ENCODE measurements around the gene LMX1A. TPM values are rescaled to one million over a fixed set of nuclear protein-coding genes. Genes with fewer than 3 reads are reported as not detected.

LMX1A gene
- total RNA-seq, 2 donors from 2014 or later: 0.09 TPM; not detected in 1

DNA sequence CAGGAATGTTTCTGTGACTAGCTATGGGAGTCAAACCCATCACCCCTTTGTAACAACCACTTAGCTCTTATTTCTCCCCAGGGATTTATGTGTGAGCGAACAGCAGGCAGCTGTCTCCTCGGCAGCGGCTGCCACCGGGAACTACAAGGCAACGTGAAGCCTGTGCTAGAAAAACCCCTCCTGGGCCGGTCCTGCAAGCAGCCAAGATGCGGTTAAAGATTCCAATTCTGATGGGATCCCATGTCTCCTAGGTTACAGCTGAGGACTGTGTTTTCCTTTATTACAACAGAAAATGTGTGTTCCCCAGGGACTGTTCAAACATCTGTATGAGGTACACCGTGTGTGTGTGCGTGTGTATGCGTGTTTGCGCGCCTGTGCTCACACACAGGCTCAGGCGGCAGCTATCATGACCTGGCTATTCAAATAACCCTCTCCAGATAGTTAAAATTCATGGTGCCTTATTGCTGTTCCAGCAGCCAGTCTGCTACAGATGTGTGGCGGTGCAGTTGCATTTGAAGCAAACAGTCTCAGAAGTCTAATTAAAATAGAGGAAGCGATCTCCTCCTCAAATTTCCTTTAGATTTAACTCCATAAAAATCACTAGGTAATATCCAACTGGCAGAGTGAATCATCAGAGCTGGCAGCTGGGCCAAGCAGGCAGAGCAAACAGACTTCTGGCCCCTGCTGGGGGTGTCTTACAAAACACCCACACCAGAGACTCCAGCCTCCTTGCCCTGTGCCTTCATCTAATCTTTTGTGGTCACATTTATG, 68.0 kb downstream of the LMX1A start:
- intact Hi-C loops (cut with DNase I): no loop called here
- DNase-seq: no peak
- peak in 1 of 2 donors; percentile 44 for ATAC-seq

DNA sequence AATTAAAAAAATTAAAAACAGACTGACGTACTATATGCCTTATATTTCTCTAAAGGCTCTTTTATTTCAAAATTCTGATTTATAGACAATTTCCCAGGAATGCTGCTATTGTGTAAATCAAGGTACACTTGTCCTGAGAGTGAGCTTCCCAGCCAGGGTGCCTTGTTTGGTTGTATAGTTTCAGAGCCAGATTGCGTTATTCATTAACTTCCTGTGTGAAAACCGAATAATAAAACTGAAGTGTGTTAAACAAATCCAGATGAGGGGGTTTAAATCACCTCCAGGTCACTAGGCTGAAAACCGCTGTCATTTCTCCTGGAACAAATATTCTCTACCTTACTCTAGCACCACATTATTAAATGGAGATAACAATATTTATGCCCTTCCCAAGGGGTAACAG, 68.7 kb downstream of the LMX1A start:
- intact Hi-C loops (cut with DNase I): no loop called here
- ATAC-seq (no peak), DNase-seq (no peak)

DNA sequence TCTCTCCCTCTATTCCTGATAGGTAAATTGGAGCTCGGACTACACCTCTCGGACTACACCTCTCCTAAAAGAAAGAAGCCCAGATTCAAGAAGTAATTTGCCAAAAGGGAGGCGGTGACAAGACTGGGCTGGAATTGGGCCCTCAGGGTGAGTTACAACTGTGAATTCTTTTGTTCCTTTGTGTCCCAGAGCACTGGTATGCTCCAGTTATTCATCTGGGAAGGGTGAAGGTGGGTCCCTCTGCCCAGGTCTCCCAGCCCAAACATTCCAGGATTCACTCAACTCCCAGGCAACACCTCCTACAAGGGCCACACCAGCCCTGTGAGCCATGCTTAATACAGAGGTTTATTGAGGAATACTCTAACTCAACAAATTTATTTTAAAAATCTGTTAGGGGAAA, 69.2 kb downstream of the LMX1A start:
- intact Hi-C loops (cut with DNase I): no loop called here
- DNase-seq: no peak

DNA sequence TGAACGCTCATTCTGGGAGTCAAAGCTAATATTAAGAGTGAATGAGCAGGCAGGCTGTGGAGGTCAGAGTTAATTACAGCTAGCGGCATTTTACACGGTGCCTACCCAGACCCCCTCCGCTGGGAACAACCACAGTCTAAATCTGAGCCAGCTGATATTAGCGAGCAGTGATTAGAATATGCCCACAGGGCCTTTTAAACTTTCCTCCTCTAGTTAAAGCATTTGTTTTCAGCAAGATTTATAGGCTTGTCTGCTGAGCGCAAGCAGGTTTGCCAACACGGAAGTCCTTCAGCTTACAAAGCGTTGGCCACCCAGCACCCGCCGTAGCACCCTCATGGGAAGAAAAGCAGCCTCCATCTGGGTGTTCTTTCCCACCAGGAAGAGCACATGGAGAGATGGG, 72.1 kb downstream of the LMX1A start:
- ATAC-seq (no peak), DNase-seq (no peak)
- intact Hi-C loops (cut with DNase I): no loop called here

More for the DNA sequence above, 69.2 kb downstream of the LMX1A start:
- no peak for ATAC-seq

DNA sequence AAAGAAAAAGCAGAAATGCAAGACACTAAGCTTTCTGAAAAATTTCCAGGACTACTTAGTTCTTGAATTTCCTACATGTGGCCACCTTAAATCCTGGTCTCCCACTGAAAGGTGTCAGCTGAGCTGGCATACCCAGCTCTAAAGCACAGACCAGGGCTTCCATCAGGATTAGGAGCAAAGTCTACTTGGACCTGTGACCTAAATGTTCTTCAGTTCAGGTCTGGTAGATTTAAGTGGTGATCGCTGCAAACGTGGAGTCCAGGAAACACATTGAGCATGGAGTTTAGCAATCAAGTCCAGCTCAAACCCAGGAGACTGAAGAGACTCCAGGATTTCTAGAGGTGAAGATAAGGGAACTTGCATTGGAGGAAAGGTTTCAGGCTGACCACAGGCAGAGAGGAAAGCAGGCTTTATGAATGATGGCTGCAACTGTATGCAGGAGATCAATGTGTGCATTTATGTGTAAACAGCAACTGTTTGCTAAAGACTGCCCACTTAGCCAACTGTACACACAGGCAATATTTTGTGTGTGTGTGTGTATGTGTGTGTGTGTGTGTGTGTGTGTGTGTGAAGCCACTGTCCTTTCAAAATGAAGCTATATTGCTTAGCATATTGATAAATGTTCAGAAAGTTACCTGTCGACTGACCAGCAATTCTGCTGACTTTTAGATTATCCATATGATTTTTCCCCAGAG, 75.2 kb downstream of the LMX1A start:
- no peak for DNase-seq
- no peak for ATAC-seq
- intact Hi-C loops (cut with DNase I): no loop called here

DNA sequence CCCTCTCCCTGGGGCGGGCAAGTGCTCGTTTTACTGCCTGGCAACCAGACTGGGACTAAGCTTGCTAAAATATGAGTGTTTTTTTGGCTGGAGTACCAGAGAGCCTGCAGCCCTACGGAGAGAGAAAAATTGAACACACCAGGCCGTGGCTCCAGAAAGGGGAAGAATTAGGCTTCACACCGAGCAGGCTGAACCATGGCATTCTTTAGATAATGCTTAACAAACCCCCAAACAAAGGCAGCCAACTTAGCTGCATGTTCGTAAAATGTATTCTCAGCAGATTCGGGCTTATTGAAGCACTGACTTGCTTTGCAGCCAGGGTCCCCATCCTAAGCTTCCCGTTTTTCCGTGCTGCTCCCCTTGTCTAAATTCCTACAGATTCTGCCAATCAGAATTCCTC, 76.6 kb downstream of the LMX1A start:
- DNase-seq: no peak
- ATAC-seq: no peak
- intact Hi-C loops (cut with DNase I): no loop called here

DNA sequence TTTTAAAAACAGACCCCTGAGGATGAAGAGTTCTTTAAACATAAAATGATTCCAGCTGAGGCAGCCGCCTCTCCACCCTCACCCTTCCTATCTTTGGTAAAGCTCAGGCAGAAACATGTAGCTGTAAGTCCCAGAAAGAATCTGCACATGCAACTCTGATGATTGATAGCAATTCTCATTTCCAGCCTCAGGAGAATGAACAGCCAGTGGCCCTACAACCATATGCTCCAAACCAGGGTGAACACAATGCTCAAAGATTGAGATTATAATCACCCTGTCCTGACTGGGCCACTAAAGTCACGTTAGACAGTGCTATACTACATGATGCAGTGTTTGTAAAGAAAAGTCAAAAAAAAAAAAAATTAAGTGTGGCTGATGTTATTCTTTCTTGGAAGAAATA, 80.2 kb downstream of the LMX1A start:
- ATAC-seq: no peak

DNA sequence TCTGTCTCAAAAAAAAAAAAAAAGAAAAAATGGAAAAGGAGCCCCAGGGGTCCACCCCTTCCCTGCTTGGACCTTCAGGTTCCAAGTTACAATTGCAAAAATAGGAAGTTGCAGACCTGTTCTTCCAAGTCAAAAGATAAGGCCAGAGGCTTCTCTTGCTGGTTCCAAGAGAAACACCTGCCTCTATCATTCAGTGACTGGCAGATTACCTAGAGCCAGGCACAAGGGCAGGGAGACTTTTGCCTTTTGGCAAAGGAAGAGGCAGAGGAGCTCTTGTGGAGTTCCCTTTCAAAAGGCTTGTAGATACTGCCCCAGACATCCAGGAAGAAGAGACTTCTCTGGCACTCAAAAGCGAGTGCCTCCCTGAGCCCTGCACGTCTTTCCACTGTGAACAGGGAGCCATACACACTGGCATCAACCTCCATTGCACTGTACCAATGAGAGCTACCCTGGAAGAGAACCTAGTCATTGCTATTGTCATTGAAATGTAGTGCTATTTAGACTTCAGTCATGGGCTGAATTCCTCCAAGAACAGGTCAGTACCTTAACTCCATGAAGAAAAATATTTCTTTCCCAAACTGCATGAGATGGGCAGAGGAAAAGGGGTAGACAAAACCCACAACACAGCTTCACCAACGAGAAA, 91.2 kb downstream of the LMX1A start:
- no peak for ATAC-seq

More for the DNA sequence above, 80.2 kb downstream of the LMX1A start:
- intact Hi-C loops (cut with DNase I): no loop called here
- no peak for DNase-seq

DNA sequence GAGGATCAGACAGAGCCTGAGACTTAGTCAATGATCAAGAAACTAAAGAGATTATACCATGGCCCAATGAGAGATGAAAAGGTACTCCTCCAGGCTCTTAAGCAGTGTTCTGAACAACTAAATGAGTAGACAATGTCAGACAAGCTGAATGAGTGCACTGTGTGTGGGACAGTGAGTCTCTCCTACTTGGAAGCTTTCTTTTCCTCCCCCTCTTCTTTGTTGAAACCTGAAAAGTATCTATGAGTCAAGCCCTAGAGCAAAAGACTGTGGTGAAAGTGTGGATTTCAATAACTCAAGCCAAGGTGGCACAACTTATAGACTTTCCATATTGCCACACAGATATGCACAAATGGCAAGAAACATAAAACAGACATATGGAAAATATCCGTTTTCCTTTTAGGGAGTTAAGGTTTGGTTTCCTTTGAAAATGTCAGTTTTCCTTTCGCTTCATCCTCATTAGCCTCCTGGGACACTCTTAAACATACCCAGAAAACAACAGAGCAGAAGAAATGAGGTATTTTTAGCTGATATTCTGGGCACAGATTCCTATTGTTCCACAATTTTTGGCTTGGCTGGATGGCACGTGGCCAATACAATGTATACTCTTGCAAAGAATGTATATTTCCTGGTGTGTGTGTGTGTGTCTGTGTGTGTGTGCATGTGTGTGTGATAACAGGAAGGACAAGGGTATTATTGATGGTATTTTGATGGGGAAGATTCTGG, 96.6 kb downstream of the LMX1A start:
- DNase-seq: no peak
- ATAC-seq: no peak
- intact Hi-C loops (cut with DNase I): no loop called here

More for the DNA sequence above, 91.2 kb downstream of the LMX1A start:
- no peak for DNase-seq
- intact Hi-C loops (cut with DNase I): no loop called here

DNA sequence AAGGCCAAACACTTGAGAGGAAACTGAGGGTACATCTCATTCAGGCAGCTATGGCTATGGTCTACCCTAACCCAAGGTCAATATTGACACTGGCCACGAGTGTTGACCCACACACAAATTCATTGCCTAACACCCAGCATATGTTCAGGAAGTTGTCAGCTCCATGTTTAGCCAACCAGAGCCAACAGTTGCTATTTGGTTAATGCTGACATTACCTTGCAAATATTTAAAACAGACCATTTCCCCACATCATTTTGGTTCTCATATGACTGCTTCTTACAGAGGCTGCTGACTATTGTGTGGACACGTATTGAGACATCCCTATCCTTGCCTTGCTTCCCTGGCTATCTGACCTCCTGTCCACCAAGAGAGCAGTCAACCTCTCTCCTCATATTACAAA, 97.3 kb downstream of the LMX1A start:
- DNase-seq (no peak), ATAC-seq (no peak)
- intact Hi-C loops (cut with DNase I): no loop called here

DNA sequence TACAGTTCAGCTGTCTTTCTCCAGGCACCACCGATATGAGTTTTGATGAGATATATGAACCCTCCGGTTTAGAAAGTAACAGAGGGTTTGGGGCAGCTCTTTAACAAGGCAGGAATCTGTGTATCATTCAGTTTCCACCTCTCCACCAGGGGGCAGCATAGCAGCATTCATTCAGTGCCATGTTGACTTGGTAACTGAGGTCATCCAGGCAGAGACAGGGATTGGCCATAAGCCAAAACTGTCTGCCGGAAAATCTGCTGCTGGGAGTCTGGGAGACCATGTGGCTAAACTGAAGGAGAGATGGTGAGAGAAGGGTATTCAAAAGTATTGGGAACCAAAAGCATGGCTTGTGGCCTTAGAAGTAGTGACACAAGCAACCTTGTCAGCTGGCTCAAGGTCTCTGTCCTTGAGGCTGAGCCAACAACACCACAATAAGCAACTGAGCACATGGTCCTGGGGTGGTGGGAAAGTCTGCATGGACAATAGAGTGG, 98.5 kb downstream of the LMX1A start:
- ATAC-seq: peak; percentile 63 to 76
- intact Hi-C loops (cut with DNase I): no loop called here
- peak; percentile 50 for DNase-seq

DNA sequence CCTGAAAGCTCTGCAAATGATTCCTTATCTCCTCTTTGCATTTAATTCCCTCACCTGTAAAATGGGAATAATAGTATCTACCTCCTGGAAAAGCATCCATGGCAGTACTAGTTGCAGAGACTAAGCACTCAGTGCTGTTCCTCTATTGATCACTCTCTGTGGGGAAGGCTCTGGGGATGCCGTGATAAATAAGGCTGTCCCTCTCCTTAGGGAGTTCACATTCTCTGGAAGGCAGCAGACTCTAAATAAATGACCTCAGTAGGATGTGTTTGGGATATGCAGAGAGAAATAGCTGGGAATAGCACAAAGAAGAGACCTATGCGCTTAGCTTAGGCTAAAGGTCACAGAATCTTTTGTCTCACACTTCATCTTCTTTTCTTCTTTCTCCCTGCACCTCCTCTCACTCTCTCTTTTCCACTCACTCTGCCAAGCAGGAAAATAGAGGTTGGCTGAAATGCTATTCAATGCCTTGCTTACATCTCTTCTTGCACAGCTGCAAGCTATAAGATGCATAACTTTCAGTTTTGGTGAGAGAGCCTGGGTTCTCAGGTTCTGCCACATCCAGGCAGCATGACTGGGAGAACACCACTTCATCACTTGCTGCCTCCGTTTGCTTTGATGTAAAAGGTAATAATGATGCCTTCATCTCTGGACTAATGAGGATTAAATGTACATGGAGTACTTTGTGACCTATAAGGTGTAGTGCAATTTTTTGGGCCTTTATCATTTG, 101.5 kb downstream of the LMX1A start:
- DNase-seq (no peak), ATAC-seq (no peak)
- intact Hi-C loops (cut with DNase I): no loop called here

DNA sequence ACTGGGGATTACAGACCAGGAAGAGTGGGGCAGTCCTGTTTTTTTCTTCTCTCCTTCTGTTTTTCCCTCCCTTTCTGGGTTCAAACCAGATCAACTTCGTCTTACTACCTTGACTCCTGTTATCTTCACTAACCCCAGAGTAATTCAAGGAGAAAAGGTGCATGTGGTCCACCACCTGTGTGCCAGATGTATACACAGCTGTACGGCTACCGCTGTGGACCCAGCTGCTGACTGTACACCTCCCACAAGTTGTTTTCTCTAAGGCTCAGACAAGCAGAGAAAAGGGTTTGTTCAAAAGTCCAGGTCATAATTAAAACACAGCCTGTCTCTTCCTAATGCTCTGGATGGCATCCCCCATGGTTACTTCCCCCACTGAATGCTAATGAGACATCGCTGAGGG, 102.1 kb downstream of the LMX1A start:
- ATAC-seq (no peak), DNase-seq (no peak)
- intact Hi-C loops (cut with DNase I): no loop called here

DNA sequence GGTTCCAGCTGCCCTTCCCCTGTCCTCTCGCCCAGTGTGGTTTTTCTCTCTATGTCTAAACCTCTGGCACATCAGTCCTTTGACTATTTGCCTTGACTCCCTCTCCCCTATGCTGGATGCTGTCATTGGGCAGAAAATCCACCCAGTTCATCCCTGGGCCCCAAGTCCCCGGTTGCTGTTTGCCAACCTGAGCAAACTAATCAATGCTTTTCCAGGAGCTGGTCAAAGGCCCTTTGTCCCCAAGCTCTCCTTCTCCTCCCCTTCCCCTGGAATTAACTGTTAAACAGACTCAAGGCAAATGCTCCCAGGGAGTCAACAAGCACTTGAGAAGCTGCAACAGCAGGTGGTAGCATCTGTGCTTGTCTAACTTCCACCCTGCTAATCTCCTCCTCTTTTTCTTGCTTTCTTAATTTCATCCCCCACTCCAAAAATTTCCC, 102.7 kb downstream of the LMX1A start:
- ATAC-seq: no peak
- DNase-seq: no peak
- intact Hi-C loops (cut with DNase I): no loop called here

DNA sequence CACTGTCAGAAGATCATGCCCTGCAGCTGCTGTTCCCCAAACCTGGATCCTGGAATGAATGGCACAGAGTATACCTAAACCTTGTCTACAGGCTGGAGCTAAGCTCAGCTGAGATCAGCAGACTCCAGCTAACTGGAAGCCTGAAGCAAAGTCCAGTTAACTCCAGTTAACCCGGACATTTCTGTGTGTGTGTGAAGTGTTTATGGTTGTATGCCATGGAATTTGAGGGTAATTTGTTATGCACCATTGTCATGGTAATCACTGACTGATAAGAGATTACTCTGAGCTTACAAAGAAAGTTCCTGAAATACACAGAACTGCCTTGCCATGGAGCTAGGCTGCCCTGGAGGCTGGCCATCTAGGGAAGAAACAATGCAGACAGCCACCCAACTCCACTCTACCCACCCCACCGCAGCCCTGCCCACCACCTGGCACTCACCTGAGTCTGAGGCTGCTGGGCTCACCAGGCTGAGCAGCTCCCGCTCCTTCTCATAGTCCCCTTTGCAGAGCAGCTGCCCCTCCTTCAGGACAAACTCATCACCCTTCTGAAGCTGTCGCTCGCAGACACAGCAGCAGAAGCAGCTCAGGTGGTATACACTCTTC, 107.4 kb downstream of the LMX1A start:
- DNase-seq: no peak
- ATAC-seq: no peak
- intact Hi-C loops (cut with DNase I): no loop called here

DNA sequence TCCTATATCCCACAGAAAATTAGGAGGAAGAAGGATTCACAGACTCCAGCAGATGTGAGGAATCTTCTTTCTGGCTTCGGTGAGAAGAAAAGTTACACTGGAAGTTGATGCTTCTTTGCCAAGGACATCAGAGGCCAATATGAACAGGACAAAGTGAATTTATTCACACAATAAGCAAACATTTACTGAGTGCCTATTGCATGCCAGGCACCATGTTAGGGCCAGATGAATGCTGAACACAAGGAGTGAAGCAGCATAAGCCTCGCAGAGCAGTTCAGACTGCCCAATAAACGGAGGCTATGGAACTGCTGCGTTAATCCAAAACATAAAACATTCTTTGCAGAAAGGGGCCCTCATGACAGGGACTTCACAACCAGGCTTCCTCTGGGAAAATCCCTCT, 114.6 kb downstream of the LMX1A start:
- DNase-seq: no peak
- intact Hi-C loops (cut with DNase I): no loop called here
- no peak for ATAC-seq

DNA sequence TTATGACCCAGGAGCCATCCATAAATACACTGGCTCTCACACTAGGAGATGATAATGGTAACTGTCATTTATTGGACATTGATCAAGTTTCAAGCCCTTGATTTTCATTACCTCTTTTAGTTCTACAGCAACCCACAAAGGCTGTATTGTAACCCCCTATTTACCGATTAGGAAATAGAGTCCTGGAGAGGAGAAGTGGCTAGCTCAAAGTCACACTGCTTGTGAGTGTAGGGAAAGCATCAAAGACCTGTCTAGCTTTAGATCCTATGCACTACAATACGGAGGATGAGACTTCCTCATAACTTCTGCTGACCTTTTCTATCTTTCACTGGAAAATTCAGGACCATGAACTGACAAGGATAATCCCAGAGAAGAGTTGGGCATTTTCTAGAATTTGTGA, 115.2 kb downstream of the LMX1A start:
- no peak for ATAC-seq
- intact Hi-C loops (cut with DNase I): no loop called here
- no peak for DNase-seq

DNA sequence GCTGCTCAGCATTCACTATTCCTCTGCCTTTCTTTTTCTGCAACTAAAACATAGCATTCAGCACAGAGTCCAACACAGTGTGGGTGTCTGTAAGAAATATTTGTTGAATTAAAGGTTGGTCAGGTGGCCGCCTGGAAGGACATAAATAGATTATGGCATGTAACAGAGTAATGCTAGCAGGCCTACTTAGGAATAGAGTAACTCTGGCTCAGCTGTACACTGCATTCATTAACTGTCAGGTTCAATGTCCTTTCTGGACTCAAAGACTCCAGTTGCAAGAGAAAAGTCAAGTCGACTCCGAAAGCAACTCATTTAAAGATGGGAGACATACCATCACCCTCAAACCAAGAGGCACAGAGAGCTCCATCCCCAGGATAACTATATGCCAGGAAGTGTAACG, 116.0 kb downstream of the LMX1A start:
- ATAC-seq (no peak), DNase-seq (no peak)
- intact Hi-C loops (cut with DNase I): no loop called here

DNA sequence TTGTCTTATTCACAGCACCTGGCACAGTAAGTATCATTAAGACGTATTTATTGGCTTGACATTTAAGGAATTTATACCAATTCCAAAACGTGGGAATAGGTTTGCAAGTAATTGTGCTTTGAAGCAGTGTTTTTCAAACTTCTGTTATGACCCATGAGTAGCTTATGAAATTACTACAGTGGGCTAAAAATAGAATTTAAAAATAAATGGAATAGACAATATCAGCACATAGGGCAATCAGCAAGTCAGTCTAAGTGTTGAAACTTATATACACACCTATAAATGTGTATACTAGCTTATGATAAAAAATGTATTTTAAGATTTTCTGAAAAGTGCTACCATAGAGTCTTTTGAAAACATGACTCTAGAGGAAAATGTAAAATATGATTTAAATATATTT, 116.6 kb downstream of the LMX1A start:
- DNase-seq (no peak), ATAC-seq (no peak)
- intact Hi-C loops (cut with DNase I): no loop called here

Data from left cardiac atrium (tissue), 4 donors.